Type B pancreatic cell (in vitro differentiated cells): ENCODE measurements around the gene VPS37D. TPM values are rescaled to one million over a fixed set of nuclear protein-coding genes. Genes with fewer than 3 reads are reported as not detected.
"Not testable (repeated sequence)": the region's sequence is repeated elsewhere in the genome, so short reads cannot be mapped to it uniquely, and the experiment has no call there.

ENCODE experiments used
- DNase-seq: peaks from one replicate; pipeline ENCODE4 v3.0.0; 2021; ENCODE audit warnings: mixed read lengths; ENCODE audit not compliant: unreplicated experiment; ENCODE audit errors: extremely low spot score
- H3K27ac Mint-ChIP-seq: 2 replicates; pipeline ENCODE4 v1.8.0; 2021; ENCODE audit warnings: mild to moderate bottlenecking, mixed read lengths
- H3K27me3 Mint-ChIP-seq: 2 replicates; pipeline ENCODE4 v1.8.0; 2021; ENCODE audit warnings: mixed read lengths
- H3K36me3 Mint-ChIP-seq: 2 replicates; pipeline ENCODE4 v1.8.0; 2021; ENCODE audit warnings: mixed read lengths
- H3K4me1 Mint-ChIP-seq: one replicate; pipeline ENCODE4 v1.8.0; 2021; ENCODE audit warnings: mixed read lengths; ENCODE audit not compliant: unreplicated experiment
- H3K4me3 Mint-ChIP-seq: 2 replicates; pipeline ENCODE4 v1.8.0; 2021; ENCODE audit warnings: mild to moderate bottlenecking, mixed read lengths
- H3K9me3 Mint-ChIP-seq: 2 replicates; pipeline ENCODE4 v1.8.0; 2021; ENCODE audit warnings: mixed read lengths
- total RNA-seq: library from RNA; stranded (reverse); gene quantifications from 2 replicates; pipeline ENCODE4 v1.2.1, GENCODE V29; 2021; ENCODE audit warnings: low replicate concordance
- TF ChIP-seq, protein P1 (sequence below): fragments of 200-600 bp; sonication (generic); conservative IDR thresholded peaks from 2 replicates; pipeline ENCODE4 v1.5.0; 2021; ENCODE audit warnings: antibody characterized with exemption, mild to moderate bottlenecking

VPS37D gene
- total RNA-seq, 1 donor from 2014 or later = 12.9 TPM

DNA sequence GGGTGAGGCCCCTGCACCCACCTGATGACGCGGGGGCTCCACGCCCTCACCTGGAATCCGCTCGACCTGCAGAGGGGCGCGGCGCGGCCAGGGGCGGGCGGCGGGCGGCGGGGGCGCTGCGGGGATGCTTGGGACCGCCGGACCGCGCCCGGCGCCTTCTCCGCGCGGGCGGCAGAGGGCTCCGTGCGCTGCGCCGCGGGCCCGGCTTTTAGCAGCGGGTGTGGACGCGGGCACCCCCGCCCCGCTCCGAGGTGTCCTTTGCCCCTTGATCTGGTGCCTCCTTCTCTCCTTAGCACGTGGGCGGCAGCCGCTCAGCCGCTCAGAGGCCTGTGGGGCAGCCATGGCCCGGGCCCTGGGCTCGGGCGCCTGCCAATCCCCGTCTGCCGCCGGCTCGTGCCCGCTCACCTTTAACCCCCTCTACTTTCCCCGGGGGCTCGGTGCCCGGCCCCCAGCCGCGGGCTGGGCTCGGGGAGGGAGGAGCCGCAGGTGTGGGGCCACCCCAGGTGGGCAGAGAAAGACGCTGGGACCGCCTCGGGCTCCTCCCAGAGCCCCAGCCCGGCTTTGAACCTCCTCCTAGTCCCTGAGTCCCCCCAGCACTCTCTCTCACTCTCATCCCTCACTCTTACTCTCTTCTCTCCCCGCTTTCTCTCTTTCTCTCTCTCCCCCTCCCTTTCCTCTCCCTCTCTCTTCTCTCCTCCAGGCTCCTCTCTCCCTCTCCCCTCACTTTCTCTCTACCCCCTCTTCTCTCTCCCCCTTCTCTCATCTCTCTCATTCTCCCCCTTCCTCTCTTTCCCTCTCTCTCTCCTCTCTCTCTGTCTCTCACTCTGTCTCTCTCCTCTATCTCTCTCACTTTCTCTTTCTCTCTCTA lies 19.7 kb upstream of the VPS37D start:
- Mint-ChIP-seq H3K27ac (peak overlapping the region; percentile 83), H3K4me1 (peaks cover 10% of the 10 kb centered on the region), H3K4me3 (peak overlapping the region; percentile 68), H3K9me3 (no peaks in the 10 kb centered on the region), H3K27me3 (peaks cover 73% of the 10 kb centered on the region), H3K36me3 (no peaks in the 10 kb centered on the region)
- TF ChIP-seq, protein P1, sequence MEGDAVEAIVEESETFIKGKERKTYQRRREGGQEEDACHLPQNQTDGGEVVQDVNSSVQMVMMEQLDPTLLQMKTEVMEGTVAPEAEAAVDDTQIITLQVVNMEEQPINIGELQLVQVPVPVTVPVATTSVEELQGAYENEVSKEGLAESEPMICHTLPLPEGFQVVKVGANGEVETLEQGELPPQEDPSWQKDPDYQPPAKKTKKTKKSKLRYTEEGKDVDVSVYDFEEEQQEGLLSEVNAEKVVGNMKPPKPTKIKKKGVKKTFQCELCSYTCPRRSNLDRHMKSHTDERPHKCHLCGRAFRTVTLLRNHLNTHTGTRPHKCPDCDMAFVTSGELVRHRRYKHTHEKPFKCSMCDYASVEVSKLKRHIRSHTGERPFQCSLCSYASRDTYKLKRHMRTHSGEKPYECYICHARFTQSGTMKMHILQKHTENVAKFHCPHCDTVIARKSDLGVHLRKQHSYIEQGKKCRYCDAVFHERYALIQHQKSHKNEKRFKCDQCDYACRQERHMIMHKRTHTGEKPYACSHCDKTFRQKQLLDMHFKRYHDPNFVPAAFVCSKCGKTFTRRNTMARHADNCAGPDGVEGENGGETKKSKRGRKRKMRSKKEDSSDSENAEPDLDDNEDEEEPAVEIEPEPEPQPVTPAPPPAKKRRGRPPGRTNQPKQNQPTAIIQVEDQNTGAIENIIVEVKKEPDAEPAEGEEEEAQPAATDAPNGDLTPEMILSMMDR = no peak
- no peak for DNase-seq

- peaks cover 75% of the 10 kb centered on the region for H3K27me3 Mint-ChIP-seq
- TF ChIP-seq, protein P1 = no peak
- H3K4me3 Mint-ChIP-seq = peak overlapping the region; percentile 68
- DNase-seq = no peak
- H3K27ac Mint-ChIP-seq = peak overlapping the region; percentile 83
- H3K9me3 Mint-ChIP-seq = no peaks in the 10 kb centered on the region
- peaks cover 10% of the 10 kb centered on the region for H3K4me1 Mint-ChIP-seq
- no peaks in the 10 kb centered on the region for H3K36me3 Mint-ChIP-seq
Observed at GRCh38 chr7:73648593-73649332, 18.9 kb upstream of the VPS37D start.

- TF ChIP-seq, protein P1 = no peak
- H3K4me3 Mint-ChIP-seq = peak overlapping the region; percentile 73
Observed at GRCh38 chr7:73649576-73649975, 18.1 kb upstream of the VPS37D start.

DNA sequence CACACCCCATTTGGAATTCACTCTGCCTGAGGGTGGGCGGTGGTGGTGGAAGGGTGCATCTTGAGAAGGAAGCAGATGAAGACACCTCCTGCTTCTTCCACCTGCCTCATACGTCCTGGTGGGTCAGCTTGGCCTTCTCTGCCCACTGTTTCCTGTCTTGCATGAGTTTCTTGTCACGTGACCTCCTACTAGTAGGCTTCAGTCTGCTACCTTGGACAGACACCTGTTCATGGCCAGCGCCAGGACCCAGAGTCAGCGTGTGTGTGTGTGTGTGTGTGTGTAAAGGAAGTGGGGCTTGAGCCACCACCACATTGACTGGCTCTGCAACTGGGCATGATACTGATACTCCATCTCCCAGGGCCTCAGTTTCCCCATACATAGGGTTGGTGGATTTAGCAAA lies 17.1 kb upstream of the VPS37D start:
- H3K4me3 Mint-ChIP-seq = no peak overlapping the region
- TF ChIP-seq, protein P1 = no peak
- no peak overlapping the region for H3K27ac Mint-ChIP-seq
- H3K9me3 Mint-ChIP-seq = no peaks in the 10 kb centered on the region
- H3K36me3 Mint-ChIP-seq = no peaks in the 10 kb centered on the region
- H3K4me1 Mint-ChIP-seq = peaks cover 10% of the 10 kb centered on the region
- H3K27me3 Mint-ChIP-seq = peaks cover 63% of the 10 kb centered on the region
- no peak for DNase-seq

More at GRCh38 chr7:73649576-73649975, 18.1 kb upstream of the VPS37D start:
- no peak for DNase-seq
- no peaks in the 10 kb centered on the region for H3K36me3 Mint-ChIP-seq
- H3K27ac Mint-ChIP-seq = peak overlapping the region; percentile 29
- H3K4me1 Mint-ChIP-seq = peaks cover 10% of the 10 kb centered on the region
- H3K27me3 Mint-ChIP-seq = peaks cover 71% of the 10 kb centered on the region
- H3K9me3 Mint-ChIP-seq = no peaks in the 10 kb centered on the region

DNA sequence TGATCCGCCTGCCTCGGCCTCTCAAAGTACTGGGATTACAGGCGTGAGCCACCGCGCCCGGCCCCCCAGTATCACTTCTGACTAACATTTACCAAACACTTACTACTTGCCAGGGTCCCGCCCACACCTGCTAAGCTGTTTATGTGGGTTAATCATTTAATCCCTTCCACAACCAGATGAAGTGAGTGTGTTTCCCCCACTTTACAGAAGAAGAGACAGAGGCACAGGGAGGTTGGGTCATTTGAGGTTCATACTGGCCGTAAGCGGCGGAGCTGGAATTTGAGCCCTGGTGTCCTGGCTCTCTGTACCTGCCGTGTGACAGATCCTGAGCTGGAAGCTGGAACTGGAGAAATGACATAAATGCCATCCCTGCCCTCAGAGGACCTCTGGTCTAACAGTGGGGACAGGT lies 15.1 kb upstream of the VPS37D start:
- Mint-ChIP-seq H3K4me1 (peaks cover 4% of the 10 kb centered on the region), H3K9me3 (no peaks in the 10 kb centered on the region), H3K27me3 (peaks cover 44% of the 10 kb centered on the region), H3K36me3 (no peaks in the 10 kb centered on the region), H3K27ac (no peak overlapping the region), H3K4me3 (no peak overlapping the region)
- TF ChIP-seq, protein P1 = no peak
- DNase-seq = no peak

DNA sequence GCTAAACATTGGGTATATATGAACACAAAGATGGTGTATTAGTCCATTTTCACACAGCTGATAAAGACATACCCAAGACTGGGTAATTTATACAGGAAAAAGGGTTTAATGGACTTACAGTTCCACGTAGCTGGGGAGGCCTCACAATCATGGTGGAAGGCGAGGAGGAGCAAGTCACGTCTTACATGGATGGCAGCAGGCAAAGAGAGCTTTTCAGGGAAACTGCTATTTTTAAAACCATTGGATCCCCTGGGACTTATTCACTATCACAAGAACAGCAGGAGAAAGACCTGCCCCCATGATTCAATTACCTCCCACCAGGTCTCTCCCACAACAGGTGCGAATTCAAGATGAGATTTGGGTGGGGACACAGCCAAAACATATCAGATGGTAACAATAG lies 12.3 kb upstream of the VPS37D start:
- H3K27ac Mint-ChIP-seq, H3K9me3 Mint-ChIP-seq, DNase-seq, H3K36me3 Mint-ChIP-seq, H3K4me1 Mint-ChIP-seq, H3K4me3 Mint-ChIP-seq: not testable (repeated sequence)
- H3K27me3 Mint-ChIP-seq = peaks cover 28% of the 10 kb centered on the region
